GM19023 (cell line): ENCODE results near the gene ZNF202.
"Not testable (repeated sequence)": the region's sequence is repeated elsewhere in the genome, so short reads cannot be mapped to it uniquely, and the experiment has no call there.

Experiments used
- ATAC-seq: cut with Tn5 transposase; IDR thresholded peaks from one replicate; pipeline ENCODE4 v1.9.1; 2021; ENCODE audit warnings: mild to moderate bottlenecking, moderate library complexity; ENCODE audit not compliant: unreplicated experiment

ZNF202 gene

GRCh38 chr11:123742031-123742723, 717 bp upstream of the ZNF202 start:
- ATAC-seq = no peak

- peak; percentile 1 for ATAC-seq
Measured at GRCh38 chr11:123740787-123741158, 687 bp downstream of the ZNF202 start.

GRCh38 chr11:123738374-123738773, 3.1 kb downstream of the ZNF202 start:
- ATAC-seq = no peak

DNA sequence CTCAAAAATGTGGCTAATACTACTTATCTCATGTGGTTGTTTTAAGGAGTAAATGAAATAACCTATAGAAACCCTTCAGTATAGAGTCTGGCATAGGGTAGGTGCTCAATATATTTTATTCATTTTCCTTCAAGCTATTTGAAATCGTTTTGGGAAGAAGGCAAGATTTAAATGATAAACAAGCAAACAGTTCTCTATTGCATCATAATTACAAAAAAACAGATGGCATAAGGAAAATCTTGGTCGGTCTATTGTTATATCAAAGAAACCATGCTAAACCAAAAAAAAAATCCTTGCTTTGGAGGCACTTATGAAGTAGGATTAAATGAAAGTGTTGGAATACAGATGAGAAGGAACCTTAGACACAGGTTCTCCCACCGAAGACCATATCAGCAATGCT, 4.7 kb downstream of the ZNF202 start:
- ATAC-seq = no peak

DNA sequence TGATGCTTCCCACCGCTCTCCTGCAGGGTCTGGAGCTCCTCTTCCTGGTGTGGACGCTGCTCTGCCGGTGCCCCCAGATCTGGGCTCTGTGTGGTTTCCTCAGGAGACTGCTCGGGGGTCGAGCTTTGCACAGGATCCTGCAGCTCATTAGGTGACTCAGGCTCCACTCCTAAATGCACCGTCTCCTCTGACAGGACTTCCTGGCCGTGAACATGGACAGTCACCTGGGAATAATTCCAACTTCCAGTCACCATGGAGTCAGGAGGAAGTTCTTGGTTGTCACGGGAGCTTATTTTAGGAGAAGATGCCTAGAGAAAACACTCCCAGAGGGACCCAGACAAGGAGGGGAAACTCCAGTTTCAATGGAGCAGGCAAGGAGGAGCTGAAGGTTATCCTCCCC, 11.9 kb downstream of the ZNF202 start:
- no peak for ATAC-seq

DNA sequence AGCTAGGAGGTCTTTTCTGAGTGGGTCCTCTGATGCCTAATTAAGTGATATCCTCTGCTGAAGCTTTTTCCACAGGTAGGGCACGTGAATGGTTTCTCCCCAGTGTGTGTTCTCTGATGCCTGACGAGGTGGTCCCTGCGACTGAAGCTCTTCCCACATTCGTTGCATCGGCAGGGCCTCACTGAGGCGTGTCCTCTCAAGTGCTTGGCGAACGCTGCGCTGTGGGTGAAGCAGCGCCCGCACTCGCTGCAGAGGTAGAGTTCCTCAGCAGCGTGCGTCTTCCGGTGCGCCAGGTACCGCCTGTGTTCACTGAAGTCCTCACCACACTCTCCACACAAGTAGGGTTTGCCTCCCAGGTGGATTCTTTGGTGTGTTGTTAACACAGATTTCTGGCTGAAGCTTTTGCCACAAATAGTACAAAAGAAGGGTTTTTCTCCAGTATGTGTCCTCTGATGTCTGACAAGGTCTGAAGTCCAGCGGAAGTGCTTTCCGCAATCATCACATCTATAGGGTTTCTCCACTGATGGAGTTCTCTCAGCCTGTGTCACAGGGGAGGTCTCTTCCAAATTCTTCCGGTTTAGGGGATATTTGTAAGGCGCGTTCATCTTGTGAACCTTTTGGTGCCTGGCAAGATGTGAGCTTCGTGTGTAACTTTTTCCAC, 15.3 kb downstream of the ZNF202 start:
- ATAC-seq = no peak

DNA sequence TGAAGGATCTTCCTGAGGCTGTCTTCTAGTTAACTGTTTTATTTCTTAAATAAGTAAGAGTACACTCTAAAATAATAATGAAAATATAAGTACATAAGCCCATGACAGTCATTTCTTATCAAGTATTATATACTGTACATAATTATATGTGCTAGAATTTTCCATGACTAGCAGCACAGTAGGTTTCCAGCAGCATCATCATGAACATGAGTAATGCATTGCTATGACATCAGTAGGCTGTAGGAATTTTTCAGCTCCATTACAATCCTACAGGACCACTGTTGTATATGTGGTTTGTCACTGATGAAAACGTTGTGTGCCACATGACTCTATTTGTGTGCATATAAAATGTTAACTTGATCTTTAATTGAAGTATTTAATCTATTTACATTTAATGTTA, 22.0 kb downstream of the ZNF202 start:
- no peak for ATAC-seq

- no peak for ATAC-seq
Measured at GRCh38 chr11:123718469-123718868, 23.0 kb downstream of the ZNF202 start.

DNA sequence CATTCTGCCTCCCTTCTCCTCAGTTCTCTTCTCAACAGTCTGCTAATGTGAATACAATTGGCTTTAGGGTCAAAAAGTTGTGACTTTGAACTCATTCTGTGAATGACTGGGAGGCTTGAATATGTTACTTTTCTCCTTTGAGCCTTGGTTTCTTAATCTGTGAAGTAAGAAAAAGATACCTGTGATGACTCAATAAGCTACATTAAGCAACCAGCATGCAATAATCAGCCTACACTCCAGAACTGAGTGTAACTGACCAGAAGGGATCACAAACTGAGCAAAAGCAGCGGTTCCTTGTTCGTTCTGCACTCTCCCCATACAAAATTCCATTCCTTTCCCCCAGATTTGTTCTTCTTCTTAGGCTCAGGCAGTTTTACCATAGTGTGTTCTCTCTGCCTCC, 23.4 kb downstream of the ZNF202 start:
- no peak for ATAC-seq

- not testable (repeated sequence) for ATAC-seq
Measured at GRCh38 chr11:123712627-123713026, 28.8 kb downstream of the ZNF202 start.

DNA sequence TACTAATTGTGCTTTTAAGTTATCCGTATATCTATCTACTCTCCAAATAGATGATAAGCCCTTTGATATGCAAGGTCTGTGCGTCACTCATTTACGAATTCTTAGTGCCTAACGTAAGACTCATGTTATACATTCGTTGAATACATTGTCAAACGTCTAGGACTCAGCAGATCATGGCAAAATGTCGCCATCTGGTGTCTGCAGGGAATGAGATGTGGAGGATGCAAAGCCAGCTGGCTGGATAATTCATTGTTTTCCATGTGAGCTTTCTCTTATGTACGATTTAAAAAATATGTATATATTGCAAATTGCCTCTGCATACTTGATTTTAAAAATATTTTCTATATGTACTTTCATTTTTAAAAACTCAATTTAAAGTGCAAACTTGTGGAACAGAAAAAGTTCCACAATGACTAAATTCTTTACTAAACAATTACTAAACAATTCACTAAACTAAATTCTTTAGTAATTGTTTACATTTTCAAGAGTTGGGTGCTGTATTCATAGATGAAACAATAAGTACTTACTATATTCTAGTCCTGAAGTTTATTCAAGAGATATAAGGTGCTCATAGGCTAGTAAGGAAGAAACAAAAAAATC, 33.8 kb downstream of the ZNF202 start:
- no peak for ATAC-seq

DNA sequence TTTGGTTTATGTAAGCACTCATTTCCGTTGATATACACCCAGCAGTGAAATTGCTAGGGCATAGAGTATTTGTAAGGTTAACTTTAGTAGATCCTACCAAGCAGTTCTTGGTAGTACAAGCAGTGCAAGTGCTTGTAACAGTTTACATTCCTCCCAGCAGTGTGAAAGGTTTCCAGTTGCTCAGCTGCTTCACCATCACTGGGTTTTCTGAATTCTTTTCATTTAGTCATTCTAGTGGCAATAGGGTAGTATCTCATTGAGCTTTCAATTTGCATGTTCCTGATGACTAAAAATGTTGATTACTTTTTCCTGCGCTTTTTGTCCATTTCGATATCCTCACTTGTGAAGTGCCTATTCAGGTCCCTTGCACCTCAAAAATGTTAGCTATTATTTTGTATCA, 34.3 kb downstream of the ZNF202 start:
- no peak for ATAC-seq

- no peak for ATAC-seq
Measured at GRCh38 chr11:123704341-123704740, 37.1 kb downstream of the ZNF202 start.

GRCh38 chr11:123702696-123703095, 38.8 kb downstream of the ZNF202 start:
- ATAC-seq = no peak

GRCh38 chr11:123702139-123702538, 39.3 kb downstream of the ZNF202 start:
- ATAC-seq = no peak

DNA sequence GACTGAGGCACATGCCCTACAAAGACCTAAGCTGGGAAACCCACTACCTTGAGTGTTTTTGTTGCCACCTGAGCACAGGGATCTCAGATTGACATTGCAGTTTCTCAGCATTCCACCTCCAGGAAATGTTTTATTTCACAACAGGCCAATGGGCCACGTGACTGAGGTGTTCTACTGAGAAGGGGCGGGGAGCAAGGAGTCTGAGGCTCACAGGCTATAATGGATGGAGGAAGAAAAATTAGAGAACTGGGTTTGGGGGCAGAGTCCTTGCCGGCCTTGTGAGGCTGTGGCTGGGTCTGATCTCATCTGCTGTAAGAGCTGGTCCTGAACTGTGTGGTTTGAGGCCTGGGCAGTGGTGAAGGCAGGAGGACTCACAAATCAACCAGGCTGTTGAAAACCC, 40.7 kb downstream of the ZNF202 start:
- ATAC-seq = no peak

DNA sequence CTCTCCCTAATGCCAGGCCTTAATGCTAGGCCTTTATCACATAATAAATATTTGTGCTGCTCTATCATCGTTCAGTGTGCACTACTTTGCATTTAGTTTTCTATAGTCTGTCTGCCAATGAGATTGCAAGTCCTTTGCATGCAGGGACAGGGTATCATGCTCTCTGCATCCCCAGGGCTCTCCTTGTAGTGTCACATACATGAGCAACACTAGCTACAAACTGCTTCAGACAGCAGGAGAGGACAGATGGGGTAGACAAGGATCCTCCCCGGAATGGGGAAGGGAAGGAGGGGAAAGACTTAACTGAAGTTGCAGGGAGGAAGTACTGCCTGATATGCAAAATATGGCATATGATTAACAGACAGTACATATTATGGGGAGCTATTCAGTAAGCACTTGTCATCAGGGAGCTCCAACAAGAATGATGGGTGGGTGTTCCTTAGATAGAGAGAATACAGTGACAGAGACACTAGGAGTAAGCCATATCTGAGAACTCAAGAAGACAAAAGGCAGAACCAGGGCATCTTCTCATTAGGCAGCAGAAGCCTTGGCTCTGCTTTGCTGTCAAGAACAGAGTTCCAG, 42.8 kb downstream of the ZNF202 start:
- no peak for ATAC-seq

GRCh38 chr11:123696183-123696582, 45.3 kb downstream of the ZNF202 start:
- ATAC-seq = no peak

- no peak for ATAC-seq
Measured at GRCh38 chr11:123695231-123695630, 46.2 kb downstream of the ZNF202 start.

- no peak for ATAC-seq
Measured at GRCh38 chr11:123694551-123694950, 46.9 kb downstream of the ZNF202 start.

DNA sequence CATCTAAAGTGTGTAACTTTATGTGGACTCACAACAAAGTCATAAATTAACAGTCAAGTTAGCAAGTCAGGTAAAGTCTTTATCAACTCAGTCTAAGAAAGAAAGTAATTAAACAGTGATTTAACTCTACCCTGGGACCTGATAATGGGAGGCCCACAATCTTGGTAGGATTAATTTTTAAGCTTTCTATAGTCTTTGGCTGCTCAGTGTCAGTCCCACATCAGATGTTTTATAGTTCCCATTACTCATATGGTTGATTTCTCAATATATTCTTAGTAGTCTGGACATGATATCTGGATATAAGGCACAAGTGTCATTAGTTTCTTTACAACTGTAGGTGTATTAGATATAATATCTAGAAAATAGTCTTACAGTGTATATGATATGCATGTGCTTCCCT, 48.5 kb downstream of the ZNF202 start:
- ATAC-seq = no peak

DNA sequence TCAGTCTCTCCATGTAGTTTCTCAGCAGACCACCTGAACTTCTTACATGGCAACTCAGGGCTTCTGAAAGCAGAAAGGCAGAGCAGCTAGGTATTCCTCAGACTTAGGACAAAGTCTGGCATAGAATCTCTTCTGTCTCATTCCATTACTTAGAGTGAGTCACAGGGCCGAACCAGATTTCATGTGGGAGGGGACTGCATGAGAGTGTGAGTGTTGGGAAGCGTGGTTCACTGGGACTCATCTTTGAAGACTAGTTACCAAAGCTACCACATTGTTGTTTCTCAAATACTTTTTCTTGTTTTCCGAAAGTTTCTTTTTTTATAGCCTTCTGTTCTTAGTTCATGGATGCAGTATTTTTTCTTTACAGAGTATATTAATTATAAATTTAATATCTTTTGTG, 51.0 kb downstream of the ZNF202 start:
- no peak for ATAC-seq
